HG02798 (cell line): ENCODE results near the gene TENM4.

ENCODE experiments used
- ATAC-seq: cut with Tn5 transposase; IDR thresholded peaks from one replicate; pipeline ENCODE4 v1.9.1; 2021; ENCODE audit warnings: mild to moderate bottlenecking; ENCODE audit not compliant: unreplicated experiment, poor library complexity

The TENM4 gene

DNA sequence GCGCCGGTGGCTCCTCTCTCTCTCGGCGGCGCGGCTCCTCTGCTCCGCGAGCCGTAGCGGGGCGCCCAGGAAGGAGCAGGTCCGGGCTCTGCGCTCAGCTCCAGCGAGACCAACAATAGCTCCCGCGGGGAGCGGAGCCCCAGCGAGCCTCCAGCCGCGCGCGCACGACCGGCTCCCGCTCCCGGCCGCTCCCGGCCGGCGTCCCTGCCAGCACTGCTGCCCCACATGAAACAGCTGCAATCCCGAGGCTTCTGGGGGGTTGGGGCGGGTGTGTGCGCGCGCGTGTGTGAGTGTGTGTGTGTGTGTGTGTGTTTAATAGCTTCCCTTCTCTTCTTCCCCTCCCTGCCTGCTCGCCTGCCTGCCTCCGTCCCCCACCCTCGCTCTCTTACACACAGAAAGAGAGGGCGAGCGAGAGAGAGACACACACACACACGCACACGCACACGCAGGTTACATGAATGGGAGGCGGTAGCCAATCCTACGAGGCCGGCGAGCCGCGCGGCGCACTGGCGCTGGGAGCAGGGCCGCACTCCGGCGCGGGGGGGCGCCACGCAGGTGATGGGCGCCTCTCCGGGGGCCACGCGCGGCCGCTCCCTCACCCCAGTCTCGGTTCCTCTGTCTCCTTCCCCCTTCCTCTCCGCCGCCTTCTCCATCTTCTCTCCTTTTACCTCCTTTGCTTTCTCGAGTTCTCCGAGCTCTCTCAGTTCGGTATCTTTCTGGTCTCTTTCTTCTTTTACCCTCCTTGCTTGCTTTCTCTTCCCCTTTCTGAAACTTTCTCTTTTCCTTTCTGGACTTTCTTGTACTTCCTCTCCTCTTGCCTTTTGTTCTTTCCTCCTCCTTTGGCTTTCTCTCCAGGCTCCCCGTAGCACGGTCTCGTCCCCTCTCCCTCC lies at the start of gene TENM4:
Gene TENM4, minus strand, starts transcription at position 460 of the 890 bp plus-strand sequence. CDS start 371,086 bp downstream, outside the sequence.
- peak; percentile 48 for ATAC-seq

DNA sequence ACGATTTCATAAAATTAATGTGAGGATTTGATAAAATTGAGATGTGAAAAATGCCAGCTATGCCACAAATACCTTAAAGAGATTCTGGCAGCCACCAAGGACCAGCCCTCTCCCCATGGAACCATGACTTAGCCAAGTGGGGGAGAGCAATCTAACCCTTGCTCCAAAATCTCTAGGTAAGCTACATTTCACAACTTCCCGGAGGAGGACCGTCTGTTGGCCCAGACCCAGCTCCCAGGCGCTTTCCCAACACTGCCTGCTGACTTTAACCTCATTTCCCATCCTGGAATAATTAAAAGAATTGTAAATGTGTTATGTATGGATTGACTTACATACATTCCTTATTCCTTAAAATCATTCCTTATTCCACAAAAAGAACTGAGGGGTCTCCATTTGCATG lies 47.5 kb upstream of the TENM4 start:
- no peak for ATAC-seq

DNA sequence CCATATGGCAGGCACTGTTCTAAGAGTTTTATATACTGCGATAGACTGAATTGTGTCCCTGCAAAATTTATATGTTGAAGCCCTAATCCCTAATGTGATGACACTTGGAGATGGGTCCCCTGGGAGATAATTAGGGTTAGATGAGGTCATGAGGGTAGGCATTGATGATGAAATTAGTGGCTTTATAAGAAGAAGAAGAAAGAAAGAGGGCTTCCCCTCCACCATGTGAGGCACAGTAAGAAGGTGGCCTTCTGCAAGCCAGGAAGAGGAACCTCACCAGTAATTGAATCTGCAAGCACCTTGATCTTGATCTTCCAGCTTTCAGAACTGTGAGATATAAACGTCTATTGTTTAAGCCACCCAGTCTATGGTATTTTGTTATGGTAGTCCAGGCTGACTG lies 46.6 kb upstream of the TENM4 start:
- no peak for ATAC-seq

DNA sequence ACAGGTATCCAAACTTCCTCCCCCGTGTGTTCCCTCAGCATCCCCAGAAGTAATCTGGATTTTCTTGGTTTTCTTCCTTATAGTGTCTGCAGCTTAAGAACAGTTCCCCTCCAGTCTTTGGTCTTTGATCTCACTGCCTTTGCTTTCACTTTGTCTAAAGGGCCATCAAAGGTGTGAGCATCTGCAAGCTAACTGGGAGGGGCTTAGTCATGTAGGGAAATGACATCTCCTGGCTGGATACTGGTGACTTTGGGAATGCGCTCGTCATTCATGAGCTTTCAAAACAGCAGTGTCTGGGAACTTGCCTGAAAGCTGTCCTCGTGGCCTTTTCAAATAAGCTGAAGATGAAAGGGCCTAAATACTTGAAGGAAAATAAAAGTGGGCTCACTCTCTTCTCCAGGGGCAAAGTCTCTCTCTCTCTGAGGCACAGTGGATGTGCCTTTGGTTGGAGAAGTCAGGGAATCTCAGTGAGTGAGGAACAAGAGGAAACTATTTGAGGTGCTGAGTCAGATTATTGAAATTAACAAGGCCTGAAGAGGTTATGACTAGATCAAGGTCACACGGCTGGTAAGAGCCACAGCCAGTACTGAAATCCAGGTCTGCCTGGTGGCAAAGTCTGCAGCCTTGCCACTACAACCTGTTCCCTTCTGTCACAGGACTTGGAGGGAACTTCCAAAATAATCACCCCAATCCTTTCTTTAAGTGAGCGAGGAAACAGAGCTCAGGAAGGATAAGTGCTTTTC lies 45.6 kb upstream of the TENM4 start:
- no peak for ATAC-seq

DNA sequence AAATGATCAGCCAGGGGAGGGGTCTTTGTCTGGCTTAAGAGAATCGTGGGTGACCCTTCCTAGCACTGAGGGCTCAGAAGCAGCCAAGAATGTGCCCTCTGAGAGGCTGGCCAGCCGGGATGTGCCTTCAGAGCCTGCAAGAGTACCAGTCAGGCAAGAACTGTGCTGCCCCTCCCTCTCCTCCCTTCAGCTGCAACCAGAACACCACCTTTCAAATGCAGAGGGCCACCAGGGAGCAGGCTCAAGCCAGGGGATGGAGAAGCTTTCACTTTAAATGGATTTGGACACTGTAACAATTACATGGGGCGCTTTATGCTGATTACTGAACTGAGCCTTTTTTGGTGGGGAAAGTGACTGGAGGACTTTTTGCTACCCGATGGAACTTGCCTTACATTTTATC lies 44.9 kb upstream of the TENM4 start:
- no peak for ATAC-seq

DNA sequence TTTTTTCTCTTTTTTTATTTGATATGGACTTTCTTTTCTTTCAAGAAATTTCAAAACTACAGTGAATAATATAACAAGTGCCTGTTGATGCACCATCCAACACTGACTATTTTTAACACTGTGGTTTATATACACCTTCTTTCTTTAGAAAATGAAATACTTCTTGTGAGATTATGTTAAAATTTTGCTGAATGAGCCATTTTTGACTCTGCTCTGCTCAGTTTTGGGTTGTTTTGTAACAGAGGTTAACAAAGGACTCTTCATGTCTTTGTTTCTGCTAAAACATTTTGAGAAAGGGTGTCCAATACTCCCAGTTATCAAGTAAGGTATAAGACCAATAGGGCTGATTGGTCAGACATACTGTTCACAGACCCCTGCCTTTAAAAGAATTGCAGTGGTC lies 44.0 kb upstream of the TENM4 start:
- no peak for ATAC-seq

DNA sequence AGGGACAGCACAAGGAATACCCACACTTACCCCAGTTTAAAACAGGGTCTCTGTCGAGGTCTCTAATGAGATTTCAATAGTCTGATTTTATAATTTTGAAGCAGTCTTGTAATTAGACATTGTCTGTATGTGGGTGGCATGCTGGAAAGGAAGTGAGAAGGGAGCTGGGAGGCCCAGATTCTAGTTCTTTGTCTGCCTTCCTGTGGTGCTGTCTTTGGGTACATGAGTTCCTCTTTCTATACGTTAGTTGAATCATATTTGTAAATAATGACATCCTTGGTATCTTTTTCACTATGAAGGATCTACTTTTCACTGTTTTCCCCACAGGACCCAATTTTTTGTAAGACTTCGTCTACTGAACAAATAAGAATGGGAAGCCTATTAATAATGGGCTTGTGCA lies 42.0 kb upstream of the TENM4 start:
- ATAC-seq = peak; percentile 86

DNA sequence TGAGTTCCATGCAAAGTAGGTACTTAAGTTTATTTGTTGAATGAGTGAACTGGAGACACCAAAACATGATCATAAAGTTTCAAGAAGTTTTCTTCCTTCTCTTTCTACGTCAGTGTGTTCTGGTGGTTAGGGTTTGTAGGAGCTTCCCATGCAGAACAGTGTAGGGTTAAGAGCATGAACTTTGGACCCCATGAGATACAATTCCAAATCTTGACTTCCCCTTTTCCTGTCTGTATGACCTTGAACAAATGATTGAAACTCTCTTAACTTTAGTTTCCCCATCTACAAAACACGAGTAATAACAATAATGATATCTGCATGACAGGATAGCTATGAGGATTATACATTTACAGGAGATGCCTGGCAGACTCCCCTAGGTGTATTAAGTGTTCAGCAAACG lies 41.0 kb upstream of the TENM4 start:
- ATAC-seq = peak; percentile 28

DNA sequence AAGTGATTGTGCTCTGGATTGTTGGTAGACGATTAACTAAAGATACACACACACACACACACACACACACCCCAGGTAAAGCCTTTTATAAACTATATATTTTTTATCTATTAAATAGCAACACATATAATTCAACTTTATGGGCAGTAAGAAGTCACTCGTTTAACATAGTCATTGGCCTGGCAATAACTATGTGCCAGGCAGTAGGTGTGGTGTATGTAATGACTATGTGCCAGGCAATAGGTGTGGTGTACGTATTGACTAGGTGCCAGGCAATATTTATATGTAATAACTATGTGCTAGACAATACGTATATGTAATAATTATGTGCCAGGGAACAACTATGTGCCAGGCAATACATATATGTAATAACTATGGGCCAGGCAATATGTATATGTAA lies 40.0 kb upstream of the TENM4 start:
- no peak for ATAC-seq

DNA sequence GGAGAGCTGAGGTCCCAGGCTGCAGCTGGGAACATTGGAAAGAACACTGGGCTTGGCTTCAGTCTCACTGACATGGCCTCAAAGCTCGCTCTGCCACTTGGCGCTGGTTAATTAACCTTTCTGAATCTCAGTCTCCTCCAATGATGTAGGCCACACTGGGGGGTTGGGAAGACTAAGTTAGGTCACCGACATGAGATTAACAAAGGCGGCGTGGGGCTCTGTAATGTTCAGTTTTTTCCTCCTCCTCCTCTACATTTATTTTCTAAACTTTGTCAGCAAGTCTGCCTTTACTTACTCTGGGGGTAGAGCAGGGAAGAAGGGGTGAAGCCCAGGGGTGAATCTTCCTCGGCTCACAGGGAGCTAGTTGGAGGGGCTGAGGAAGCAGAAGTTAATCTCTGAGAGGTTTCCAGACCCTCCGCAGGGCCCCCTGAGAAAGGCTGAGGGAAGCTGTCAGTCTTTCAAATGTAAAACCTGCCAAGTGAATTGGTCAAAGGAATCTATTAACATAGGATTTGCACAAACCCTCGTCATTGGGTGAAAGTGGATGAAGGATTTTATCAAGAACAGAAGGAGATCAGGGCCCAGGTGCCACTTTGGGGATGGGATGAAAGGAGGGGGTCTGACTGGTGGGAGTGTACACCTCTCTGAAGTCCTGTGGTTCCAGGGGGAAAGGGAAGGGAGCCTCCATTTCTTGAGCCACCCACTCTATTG lies 32.1 kb upstream of the TENM4 start:
- ATAC-seq = no peak

DNA sequence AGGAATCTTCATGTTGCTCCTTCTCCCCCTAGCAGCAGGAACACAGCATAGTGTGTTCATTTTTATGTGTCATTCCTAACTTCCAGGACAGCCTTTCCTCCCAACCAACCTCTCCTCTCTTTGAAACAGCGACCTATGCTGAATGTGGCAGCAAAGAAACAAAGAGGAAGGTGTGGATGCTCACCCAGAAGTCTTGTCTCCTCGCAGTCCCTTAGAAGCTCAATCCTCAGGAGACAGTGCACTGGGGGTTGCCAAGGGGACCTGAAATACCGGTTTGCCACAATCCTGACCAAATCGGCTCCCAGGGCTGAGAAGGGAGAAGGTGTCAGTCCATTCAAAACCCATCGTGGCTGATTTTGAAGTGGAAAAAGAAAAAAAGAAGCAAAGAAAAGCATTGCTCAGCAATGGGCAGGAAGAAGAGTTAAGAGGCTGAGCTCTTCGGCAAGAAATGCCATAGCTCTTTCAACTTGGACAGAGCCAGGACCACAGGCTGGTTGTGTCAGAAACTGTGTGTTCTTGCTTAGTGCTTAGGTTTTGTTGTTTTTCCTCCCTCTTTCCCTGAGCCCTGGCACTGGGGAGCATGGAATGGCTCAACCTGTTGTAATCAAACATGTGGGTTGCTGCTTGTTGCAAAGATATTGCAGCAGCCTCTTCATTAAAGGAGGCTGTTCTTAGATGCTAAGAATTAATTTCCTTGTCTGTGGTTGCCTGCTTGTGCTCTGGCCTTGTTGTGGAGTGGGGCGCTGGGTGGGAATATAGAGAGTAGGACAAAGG lies 30.4 kb upstream of the TENM4 start:
- no peak for ATAC-seq

DNA sequence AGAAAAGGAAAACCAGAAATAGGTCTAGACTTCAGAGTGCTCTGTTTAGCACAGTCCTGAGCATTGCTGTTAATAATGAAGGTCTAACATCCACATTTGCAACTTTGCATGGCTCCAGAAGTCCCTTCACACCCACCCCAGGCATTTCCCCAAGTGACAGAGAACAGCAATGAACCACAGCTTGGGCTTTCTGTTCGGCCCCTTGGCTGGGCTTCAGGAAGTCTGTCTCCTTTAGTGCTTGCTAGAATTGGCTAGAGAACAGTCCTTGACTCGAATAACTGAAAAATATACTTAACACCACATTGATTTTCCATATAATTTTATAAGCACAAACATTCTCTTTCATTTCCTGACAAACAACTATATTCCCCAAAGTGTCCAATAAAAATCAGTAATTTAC lies 29.3 kb upstream of the TENM4 start:
- ATAC-seq = no peak

DNA sequence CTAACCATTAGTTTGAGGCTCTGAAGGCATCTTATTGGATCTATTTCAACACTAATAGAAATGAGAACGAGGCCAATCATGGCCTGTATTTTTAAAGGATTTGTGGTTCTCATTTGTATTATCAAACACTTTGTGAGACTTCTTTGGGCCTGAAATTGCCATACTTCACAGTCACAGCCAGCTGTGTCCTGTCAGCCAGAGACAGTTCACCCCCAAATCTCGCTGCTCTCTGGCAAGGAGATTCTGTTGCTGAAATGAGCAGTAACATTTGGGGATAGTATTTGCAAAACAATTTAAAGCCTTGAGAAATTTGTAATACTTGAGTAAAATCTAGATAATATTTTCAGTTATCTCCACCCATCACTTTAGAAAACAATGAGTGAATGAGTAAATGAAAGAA lies 26.9 kb upstream of the TENM4 start:
- ATAC-seq = no peak

DNA sequence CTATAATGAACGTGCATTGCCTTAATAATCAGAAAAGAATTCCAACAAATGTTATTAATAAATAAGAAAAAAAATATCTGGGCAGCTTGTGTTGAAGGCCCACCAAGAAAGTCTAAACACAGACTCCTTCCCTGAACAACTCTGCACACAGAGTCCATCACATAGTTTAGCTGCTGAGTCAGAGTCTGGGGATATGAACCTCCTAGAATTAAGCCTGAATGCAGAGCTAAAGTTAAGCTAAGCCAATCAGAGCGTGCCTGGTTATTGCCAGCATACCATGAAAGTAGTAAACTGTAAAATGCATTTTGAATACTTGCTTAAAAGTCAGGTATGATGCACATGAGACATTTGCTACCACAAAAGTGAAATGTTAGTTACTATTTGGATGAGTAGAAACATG lies 25.6 kb upstream of the TENM4 start:
- no peak for ATAC-seq

DNA sequence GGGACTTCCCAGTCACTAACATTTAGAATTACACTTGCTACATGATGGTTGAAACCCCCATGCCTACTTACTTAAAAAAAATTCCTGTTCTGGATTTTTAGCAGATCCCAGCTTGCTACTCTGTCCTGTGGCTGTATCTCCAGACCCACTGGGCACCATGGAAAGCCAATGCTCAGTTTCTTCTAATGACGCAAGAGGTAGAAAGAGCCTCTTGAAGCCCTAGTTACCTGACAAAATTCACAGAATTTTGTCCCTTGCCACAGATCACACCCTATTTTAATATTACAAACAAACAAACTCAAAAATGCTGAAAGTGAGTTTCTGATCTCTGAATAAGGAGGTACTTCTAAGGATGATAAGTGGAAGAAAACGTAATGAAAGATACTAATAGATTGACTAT lies 24.3 kb upstream of the TENM4 start:
- ATAC-seq = no peak

DNA sequence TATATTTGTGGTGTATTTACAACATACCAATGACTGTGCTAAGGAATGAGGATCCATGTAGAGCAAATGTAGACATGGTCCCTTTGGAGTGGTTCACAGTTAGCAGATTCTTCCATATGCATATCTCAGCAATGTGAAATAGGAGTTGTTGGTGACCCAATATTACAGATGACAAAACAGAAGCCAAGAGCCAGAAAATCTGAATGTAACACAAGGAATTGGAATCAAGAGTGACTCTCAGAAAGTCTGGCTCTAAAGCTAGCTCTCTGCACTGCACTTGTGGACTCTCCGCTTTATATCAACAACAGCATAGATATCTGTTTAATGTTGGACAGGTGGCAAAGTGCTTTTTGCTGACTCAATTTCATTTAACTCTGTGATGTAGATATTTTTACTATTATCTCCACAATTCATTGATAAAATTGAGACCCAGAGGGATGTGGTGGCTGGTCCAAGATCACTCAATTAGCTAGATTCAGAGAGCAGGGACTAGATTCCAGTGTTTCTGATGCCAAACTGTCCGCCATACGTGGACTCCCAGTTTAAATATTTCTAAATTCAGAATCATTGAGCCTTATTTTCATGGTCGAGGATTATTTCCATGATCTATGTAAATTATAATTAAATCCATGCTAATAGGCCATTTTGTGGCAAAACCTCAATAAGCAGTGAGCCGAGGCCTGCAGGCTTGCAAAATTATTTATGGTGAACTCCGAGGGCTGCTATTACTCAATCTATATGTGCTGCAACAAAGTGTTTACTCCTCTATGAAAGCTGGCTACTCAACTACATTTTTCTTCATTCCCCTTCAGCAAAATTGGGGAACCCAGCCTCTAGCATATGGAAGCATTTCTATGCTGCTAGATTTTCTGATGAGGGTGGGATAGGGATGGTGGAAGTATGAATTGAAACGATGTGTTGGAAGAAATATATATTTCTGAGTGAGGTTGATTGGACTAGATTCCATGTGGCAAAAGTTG lies 21.1 kb upstream of the TENM4 start:
- no peak for ATAC-seq

DNA sequence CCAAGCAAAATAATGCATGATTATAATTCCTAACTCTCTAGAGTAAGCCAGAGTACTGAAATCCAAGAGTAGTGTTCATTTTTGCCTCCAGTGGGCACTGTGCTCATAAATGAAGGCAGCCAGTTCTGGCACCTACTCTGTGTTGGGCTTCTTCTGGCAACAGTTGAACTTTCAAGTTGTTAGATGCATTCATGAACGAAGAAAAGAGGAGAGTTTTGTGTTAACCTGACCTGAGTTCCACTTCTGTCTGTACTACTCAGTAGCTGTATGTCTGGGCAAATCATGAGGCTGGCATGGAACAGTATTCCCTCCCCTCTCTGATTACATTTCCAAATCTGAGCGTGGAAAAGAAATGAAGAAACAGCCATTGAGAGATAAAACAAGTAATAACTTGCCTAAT lies 20.3 kb upstream of the TENM4 start:
- peak; percentile 76 for ATAC-seq

DNA sequence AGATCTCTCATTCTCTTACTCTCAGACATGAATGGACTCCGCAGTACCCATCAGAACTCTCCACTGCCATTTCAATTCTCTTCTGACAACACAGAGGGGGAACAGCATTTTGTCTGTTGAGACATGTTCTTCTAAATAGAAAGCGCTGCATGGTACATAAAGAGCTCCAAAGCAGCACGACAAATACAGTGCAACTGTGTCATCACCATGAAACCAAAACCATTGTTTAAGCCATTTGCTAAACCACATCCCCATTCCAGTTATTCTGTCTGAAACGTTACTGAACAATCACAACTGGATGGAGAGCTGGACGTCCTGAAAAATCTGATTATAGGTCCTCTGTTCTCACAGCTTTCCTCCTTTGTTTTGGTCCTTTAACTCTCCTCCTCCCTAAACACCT lies 17.9 kb upstream of the TENM4 start:
- ATAC-seq = no peak

DNA sequence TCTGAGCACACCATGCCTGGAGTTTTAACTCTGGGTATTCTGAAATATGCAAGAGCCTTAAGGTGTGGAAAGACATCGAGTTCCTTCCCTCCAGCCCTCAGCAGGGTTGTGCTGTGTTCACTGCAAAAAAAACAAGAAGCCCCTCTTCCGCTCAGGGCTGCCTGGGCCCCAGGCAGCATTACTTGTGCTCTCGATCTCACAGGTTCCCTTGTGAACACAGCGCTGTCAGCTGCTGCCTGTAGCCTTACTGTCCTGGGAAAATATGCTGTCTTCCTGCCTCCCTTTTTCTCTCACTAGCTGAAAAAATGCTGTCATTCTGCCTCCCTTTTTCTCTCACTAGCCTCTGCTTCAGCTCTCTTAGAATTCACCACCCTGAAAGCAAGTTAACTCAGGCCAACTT lies 15.7 kb upstream of the TENM4 start:
- no peak for ATAC-seq
